DOHH2 (cell line): ENCODE measurements around the gene RPL19.

Experiments used
- EZH2phosphoT487 ChIP-seq: fragments of 200-600 bp; sonication (generic); IDR thresholded peaks from 2 replicates; pipeline ENCODE4 v1.6.1; 2017; ENCODE audit warnings: borderline replicate concordance, mild to moderate bottlenecking, antibody characterized with exemption, low read length, moderate library complexity, mixed read lengths
- TF ChIP-seq, protein P1 (sequence below): fragments of 200-600 bp; sonication (generic); IDR thresholded peaks from one replicate; pipeline ENCODE4 v1.5.1; 2014; ENCODE audit warnings: antibody characterized with exemption, mild to moderate bottlenecking, low read depth, low read length; ENCODE audit not compliant: poor library complexity, severe bottlenecking

DNA sequence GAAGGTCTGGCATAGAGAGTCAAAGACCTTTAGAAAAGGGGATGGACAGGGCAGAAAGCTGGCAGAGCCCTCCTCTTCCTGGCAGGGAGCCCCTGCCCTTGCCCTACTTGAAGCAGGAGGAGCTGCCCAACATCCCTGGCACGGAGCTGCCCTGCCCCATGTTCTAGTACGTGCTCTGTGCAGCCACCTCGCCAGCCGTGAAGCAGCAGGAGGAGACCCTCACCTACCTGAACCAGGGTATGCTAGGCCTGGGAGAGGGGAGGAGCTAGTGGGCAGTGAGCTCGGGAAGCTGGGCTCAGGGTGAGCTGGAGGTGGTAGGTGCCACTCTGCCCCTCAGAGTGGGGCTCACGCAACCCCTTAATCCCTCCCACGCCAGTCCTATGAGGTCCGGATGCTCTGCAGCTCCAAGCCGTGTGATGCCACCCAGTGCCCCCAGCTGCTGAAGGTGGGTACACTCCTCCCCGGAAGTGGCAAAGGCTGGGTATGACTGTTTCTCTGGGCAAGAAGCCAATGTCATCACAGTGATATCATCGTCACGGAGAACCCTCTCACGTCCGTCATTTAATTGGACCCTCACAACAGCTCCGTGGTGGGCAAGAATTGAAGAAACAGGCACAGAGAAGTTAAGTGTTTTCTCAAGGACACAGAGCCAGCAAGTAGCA, 38.4 kb downstream of the RPL19 start:
- TF ChIP-seq, protein P1, sequence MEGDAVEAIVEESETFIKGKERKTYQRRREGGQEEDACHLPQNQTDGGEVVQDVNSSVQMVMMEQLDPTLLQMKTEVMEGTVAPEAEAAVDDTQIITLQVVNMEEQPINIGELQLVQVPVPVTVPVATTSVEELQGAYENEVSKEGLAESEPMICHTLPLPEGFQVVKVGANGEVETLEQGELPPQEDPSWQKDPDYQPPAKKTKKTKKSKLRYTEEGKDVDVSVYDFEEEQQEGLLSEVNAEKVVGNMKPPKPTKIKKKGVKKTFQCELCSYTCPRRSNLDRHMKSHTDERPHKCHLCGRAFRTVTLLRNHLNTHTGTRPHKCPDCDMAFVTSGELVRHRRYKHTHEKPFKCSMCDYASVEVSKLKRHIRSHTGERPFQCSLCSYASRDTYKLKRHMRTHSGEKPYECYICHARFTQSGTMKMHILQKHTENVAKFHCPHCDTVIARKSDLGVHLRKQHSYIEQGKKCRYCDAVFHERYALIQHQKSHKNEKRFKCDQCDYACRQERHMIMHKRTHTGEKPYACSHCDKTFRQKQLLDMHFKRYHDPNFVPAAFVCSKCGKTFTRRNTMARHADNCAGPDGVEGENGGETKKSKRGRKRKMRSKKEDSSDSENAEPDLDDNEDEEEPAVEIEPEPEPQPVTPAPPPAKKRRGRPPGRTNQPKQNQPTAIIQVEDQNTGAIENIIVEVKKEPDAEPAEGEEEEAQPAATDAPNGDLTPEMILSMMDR, result no peak
- no peak for TF ChIP-seq EZH2phosphoT487
